Naive thymus-derived CD8-positive, alpha-beta T cell (primary cell): ENCODE results near the gene ITGAL. TPM values are rescaled to one million over a fixed set of nuclear protein-coding genes. Genes with fewer than 3 reads are reported as not detected.
"Not testable (repeated sequence)": the region's sequence is repeated elsewhere in the genome, so short reads cannot be mapped to it uniquely, and the experiment has no call there.

Experiments used
- ATAC-seq, 2 donors: fragments of 150-1000 bp; cut with Tn5 transposase in 1 of 2; sonication (Bioruptor Pico), chemical (Tn5 transposase) in 1 of 2; 1 replicate in 1 of 2; 2 replicates in 1 of 2; pipeline ENCODE4 v1.10.0; 2021; ENCODE audit warnings: mild to moderate bottlenecking in 2 of 2, moderate library complexity in 2 of 2
- POLR2A ChIA-PET: fragments of 350-600 bp; sonication (Branson Sonifier 250); formaldehyde crosslinking; loops from one replicate; lab custom pipeline; 2021; ENCODE audit warnings: antibody characterized with exemption; lab: Charles Lee
- DNase-seq, 10 donors: peaks; one replicate each; pipeline versions ENCODE4 v3.0.0 to v3.0.0-alpha.2; 2020 to 2022
- H3K27ac Mint-ChIP-seq, 10 donors: one replicate each; pipeline ENCODE4 v1.8.0; 2020 to 2022; ENCODE audit warnings: mild to moderate bottlenecking in 10 of 10, mixed read lengths in 10 of 10, moderate library complexity in 4 of 10, inconsistent platforms in 1 of 10
- H3K27me3 Mint-ChIP-seq, 5 donors: one replicate each; pipeline ENCODE4 v1.8.0; 2021 to 2022; ENCODE audit warnings: mixed read lengths in 5 of 5
- H3K36me3 Mint-ChIP-seq, 3 donors: one replicate each; pipeline ENCODE4 v1.8.0; 2020 to 2022; ENCODE audit warnings: mixed read lengths in 3 of 3, mild to moderate bottlenecking in 2 of 3, inconsistent platforms in 1 of 3
- H3K4me1 Mint-ChIP-seq, 4 donors: one replicate each; pipeline ENCODE4 v1.8.0; 2021 to 2022; ENCODE audit warnings: mixed read lengths in 4 of 4
- H3K4me3 Mint-ChIP-seq, 10 donors: one replicate each; pipeline ENCODE4 v1.8.0; 2020 to 2022; ENCODE audit warnings: mild to moderate bottlenecking in 10 of 10, mixed read lengths in 10 of 10, moderate library complexity in 6 of 10, inconsistent platforms in 1 of 10
- H3K9me3 Mint-ChIP-seq, 9 donors: one replicate each; pipeline ENCODE4 v1.8.0; 2020 to 2022; ENCODE audit warnings: mixed read lengths in 9 of 9, mild to moderate bottlenecking in 3 of 9, inconsistent platforms in 1 of 9, moderate library complexity in 1 of 9
- polyA plus RNA-seq, 3 donors: library from polyadenylated mRNA; unstranded; fragments of 300-500 nt; fragmentation: Illumina TruSeq; gene quantifications; one replicate each; pipeline ENCODE4 v1.2.3, GENCODE V29; 2021
- total RNA-seq, 8 experiments: library from RNA in 2 of 8; stranded (reverse) in 2 of 8; gene quantifications; one replicate each; pipeline ENCODE4 v1.2.3 and lab custom pipeline; 2021 to 2026

ITGAL gene
- total and polyA plus RNA-seq, 5 experiments from 2014 or later: 121 to 339 (median 157) TPM

DNA sequence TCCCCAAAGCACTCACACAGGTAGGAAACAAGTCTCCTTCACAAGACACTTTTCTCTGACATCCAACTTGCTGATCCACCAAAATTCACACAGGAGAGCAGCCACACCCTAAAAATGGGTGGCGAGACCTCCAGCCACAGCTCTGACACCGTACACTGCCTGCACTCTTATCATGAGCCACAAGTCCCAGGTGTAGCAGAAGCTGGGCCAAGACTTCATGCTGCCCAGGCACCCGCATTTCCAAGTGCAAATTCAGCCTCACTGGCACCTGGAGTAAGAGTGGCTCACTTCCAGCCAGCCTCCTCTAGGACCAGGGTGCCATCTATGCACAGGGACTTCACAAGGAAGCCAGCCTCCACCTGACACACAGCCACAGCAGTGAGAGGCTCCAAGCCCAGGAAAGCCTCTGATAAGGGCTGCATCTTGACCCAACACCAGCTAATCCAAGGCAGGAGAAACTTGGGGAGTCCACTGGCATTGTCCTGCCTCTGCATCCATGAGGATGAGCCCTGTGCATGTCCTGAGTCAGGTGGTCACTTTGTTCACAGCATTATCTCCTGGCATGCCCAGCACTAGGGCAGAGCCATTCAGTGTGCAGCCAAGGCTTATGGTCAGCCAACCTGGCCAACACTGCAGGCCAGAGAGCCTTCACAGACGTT lies 56.4 kb downstream of the ITGAL start:
- Mint-ChIP-seq H3K4me1 (peaks cover 11 to 46% (median 30%) of the 10 kb centered on the region in 4 donors), H3K9me3 (no peaks in the 10 kb centered on the region), H3K4me3 (peak overlapping the region in 7 of 10 donors; percentile 22 to 76 (median 44)), H3K27me3 (no peaks in the 10 kb centered on the region), H3K27ac (peak overlapping the region in 9 of 10 donors; percentile 46 to 94 (median 74)), H3K36me3 (peaks cover 0 to 9% (median 0%) of the 10 kb centered on the region in 3 donors)
- POLR2A ChIA-PET: interaction anchor here (1.0 to 3.5 kb wide), 8 partner anchors 15 to 99 kb away, joined by 3 to 18 read pairs (median 5); partner anchors contain the start of genes DCTPP1, ZNF688 and ZNF764
- no peak for ATAC-seq
- no peak for DNase-seq

DNA sequence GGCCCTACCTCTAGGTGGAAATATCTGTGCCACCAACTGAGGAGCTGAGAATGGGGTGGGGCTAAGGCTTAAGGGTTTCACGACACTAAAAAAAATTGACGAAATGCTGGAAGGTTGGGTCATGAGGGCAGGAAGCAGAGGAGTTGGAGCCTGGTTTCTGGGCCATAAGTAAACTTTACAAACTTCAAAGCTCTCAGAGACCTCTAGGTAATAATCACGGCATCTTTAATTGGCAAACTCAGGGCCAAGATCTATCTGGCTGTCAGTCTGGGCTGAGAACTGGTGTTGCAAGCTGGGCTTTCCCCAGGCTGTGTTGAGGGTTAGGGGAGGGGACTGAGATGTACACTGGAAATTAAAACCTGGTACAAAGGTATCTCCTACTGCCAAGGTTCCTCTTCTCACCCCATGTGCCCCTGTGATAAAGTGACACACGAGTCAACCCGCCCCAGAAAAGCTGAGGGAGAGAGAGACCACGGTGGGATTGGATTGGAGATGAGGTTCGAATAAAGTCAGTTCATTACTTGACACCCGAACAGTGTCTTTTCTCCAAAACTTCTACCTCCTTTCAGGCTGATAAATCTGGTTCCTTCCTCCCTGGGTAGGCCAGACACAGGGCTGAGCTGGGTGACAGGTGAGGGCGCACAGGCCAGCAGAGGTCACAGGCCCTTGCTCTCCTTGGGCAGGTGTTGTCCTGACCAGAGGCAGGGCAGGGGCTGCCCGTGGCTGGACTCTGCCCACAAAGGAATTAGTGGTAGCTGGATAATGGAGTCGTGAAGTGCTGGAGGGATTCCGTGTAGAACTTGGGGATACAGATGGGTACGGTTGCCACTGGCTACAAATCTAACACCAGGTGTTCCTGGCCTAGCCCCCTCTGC lies 57.9 kb downstream of the ITGAL start:
- ATAC-seq (no peak), DNase-seq (no peak)
- Mint-ChIP-seq H3K9me3 (no peaks in the 10 kb centered on the region), H3K4me3 (peak overlapping the region in 1 of 10 donors; percentile 14), H3K4me1 (peaks cover 13 to 45% (median 33%) of the 10 kb centered on the region in 4 donors), H3K36me3 (peaks cover 0 to 9% (median 0%) of the 10 kb centered on the region in 3 donors), H3K27me3 (no peaks in the 10 kb centered on the region), H3K27ac (peak overlapping the region in 8 of 10 donors; percentile 47 to 87 (median 61))
- POLR2A ChIA-PET: interaction anchor here (0.6 to 2.7 kb wide), 7 partner anchors 21 to 129 kb away, joined by 3 to 14 read pairs (median 4); partner anchors contain the start of genes DCTPP1, FBRS and ZNF688

DNA sequence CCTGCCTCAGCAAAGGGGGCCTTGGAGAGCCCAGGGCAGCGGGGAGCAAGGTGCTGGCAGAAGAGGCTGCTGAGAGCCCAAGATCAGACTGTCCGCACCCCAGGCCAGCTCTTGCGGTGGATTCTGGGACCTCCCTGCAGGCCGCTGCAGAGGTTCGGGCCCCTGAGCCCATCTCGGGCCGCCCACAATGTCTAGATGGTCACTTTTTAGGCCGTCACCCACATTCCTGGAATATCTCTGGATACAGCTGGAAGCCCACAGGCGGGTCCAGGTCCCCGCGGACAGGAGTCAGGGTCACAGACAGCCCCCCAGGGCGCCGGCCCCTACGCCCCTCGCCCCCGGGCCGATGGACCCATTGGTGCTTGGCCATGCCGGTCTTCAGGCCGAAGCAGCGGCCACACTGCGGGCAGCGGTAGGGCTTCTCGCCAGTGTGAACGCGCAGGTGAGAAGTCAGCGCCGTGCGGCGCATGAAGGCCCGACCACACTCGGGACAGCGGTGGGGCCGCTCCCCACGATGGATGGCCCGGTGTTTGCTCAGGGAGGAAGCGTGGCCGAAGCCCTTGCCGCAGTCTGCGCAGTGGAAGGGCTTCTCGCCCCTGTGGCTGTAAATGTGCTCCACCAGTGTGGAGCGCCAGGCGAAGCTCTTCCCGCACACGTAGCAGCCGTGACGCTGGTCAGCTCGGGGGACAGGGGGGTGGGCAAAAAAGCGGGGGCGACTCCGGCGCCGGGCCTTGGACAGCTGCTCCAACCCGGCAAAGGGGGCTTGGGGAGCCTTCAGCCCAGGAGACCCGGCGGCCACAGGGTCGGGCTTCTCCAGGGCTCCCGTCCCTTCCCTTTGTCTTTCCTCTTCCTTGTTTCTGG lies 60.0 kb downstream of the ITGAL start:
- POLR2A ChIA-PET: interaction anchor here (0.7 to 4.7 kb wide), 4 partner anchors 25 to 77 kb away, joined by 4 to 105 read pairs (median 32); partner anchors contain the start of genes ZNF688 and ZNF764
- ATAC-seq (no peak), DNase-seq (no peak)
- H3K36me3 Mint-ChIP-seq: peaks cover 0 to 14% (median 3%) of the 10 kb centered on the region in 3 donors
- H3K27me3 Mint-ChIP-seq: no peaks in the 10 kb centered on the region
- H3K4me1 Mint-ChIP-seq: peaks cover 16 to 55% (median 44%) of the 10 kb centered on the region in 4 donors
- no peaks in the 10 kb centered on the region for H3K9me3 Mint-ChIP-seq
- H3K27ac Mint-ChIP-seq: peak overlapping the region in 7 of 10 donors; percentile 74 to 88 (median 84)
- H3K4me3 Mint-ChIP-seq: peak overlapping the region in 8 of 10 donors; percentile 58 to 94 (median 75)

DNA sequence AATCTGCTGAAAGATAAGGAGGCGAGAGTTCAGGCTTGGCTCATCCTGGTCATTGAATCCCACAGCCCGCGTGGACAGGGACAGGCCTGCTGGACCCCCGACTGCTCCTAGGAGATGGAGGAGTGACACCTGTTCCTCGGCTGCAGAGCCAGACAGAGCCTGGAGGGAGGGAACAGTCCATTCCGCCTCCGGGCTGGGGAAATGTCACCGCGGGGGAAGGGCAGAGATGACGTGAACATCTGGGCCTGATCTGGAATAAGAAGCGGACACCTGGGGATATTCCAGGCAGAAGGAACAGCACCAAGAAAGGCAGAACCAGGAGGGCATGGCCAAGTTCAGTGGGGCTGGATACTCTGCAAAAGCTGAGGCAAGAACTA lies 60.6 kb downstream of the ITGAL start:
- Mint-ChIP-seq H3K4me3 (peak overlapping the region; percentile 58 to 94 (median 73)), H3K9me3 (no peaks in the 10 kb centered on the region), H3K4me1 (peaks cover 12 to 54% (median 41%) of the 10 kb centered on the region in 4 donors), H3K36me3 (peaks cover 0 to 14% (median 3%) of the 10 kb centered on the region in 3 donors), H3K27ac (peak overlapping the region in 9 of 10 donors; percentile 73 to 90 (median 84)), H3K27me3 (no peaks in the 10 kb centered on the region)
- ATAC-seq: no peak
- DNase-seq: no peak
- POLR2A ChIA-PET: interaction anchor here (0.7 to 4.7 kb wide), 6 partner anchors 19 to 126 kb away, joined by 6 to 105 read pairs (median 18); partner anchors contain the start of genes FBRS, ZNF688, ZNF689 and ZNF764

DNA sequence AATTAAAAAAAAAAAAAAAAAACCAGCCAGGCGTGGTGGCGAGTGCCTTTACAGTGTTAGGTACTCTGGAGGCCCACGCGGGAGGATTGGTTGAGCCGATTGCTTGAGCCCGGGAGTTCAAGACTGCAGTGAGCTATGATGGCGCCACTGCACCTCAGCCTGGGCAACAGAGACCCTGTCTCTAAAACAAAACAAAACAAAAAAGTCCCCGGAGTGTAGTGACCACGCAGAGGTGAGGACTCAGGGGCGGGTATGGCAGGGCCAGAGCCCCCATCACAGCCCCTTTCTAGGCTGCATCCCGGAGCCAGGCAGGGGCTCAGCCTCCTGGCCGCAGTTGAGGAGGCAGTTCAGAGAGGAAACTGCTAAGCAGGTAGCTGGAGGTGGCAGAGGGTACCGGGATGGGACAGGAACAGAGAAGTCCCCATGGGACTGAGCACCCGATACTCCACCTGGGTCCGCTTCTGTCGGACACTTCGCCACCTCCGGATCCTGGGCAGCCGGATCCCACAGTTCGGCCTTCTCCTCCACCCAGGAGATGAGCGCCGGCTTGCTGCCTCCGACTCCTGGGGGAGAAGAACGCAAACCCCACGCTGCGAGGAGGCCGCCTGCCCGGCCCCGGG lies 61.3 kb downstream of the ITGAL start:
- ATAC-seq (peak; percentile 1 to 2), DNase-seq (peak in 1 of 10 donors; percentile 18)
- Mint-ChIP-seq H3K4me3 (peak overlapping the region; percentile 83 to 98 (median 92)), H3K27ac (peak overlapping the region; percentile 84 to 99 (median 90)), H3K9me3 (no peaks in the 10 kb centered on the region), H3K4me1 (peaks cover 12 to 49% (median 38%) of the 10 kb centered on the region in 4 donors), H3K27me3 (no peaks in the 10 kb centered on the region), H3K36me3 (peaks cover 0 to 14% (median 3%) of the 10 kb centered on the region in 3 donors)
- POLR2A ChIA-PET: interaction anchor here (0.7 to 4.7 kb wide), 22 partner anchors 9 to 729 kb away, joined by 3 to 105 read pairs (median 10); partner anchors contain the start of genes DCTPP1, FBRS, PRR14 and SEPHS2

DNA sequence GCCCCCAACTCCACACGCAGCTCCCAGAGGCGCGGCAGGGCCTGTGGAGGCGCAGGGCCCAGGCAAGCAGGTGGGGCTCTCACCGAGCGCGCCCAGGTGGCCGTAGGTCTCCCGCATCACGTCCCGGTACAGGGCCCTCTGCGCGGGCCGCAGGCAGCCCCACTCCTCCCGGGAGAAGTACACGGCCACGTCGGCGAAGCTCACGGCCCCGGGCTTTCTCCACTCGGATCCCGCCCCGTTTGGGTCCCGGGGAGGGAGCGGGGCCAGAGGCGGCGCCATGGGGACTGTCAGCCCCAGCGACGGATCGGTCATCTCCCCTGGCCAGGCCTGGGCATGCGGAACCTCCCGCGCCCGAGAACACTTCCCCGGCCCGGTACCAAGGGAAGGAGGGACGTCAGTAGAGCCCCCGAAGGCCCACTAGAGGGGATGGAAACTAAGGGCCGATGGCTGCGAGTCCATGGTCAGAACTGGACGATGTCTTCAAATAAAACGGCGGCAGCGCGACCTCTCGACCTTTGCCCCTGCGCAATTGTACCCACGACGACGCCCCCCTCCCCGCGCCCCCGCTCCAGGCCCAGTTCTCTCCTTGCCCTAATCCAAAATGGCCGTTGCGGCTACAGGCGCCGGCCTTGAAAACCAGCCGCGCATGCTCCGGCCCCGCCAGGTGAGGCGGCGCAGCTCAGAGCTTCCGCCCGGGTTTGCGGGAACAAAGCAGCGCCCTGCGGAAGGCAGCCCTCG lies 62.0 kb downstream of the ITGAL start, which contains the start of gene ZNF747:
Gene ZNF747 (minus strand): TSS at position 491 of the 738 bp plus-strand sequence. CDS start 179 bp downstream, at position 312.
- DNase-seq: peak; percentile 87 to 95 (median 90)
- peak within 1 kb of the TSS; percentile 90 to 99 (median 95) for H3K4me3 Mint-ChIP-seq
- ATAC-seq: peak; percentile 82 to 83
- POLR2A ChIA-PET: interaction anchor here (0.6 to 4.7 kb wide), 33 partner anchors 7 to 730 kb away, joined by 3 to 105 read pairs (median 5); partner anchors contain the start of genes DCTPP1, FBRS, ITGAL and PHKG2
- H3K27me3 Mint-ChIP-seq: no peaks in the 10 kb centered on the region
- no peaks in the 10 kb centered on the region for H3K9me3 Mint-ChIP-seq
- H3K36me3 Mint-ChIP-seq: peaks cover 0 to 14% (median 3%) of the 10 kb centered on the region in 3 donors
- H3K4me1 Mint-ChIP-seq: peaks cover 12 to 49% (median 36%) of the 10 kb centered on the region in 4 donors
- H3K27ac Mint-ChIP-seq: peak within 1 kb of the TSS; percentile 87 to 100 (median 98)

DNA sequence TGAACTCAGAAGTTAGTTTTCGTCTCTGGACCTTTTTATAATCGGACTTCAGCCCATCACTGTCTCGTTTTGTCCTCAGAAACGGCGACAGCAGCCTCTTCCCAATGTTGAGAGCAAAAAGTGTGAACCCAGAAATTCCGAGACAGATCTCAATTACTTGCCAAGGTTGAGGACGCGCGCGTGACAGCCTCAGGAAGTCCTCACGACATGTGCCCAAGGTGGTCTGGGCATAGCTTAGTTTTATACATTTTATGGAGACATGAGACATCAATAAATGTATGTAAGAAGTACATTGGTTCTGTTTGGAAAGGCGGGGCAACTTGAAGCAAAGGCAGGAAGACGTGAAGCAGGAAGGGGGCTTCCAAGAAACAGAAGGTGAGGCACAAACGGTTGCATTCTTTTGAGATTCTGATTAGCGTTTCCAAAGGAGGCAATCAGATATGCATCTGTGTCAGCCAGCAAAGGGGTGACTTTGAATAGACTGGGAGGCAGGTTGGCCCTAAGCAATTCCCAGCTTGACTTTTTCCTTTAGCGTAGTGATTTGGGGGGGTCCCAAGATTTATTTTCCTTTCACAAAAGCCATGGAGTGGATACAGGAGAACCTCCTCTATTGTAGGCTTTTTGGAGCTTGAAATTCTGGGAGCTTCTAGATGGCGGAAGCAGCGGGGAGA lies 62.7 kb downstream of the ITGAL start:
- no peaks in the 10 kb centered on the region for H3K27me3 Mint-ChIP-seq
- peak overlapping the region; percentile 90 to 99 (median 95) for H3K4me3 Mint-ChIP-seq
- no peaks in the 10 kb centered on the region for H3K9me3 Mint-ChIP-seq
- POLR2A ChIA-PET: interaction anchor here (0.5 to 4.7 kb wide), 36 partner anchors 8 to 436 kb away, joined by 3 to 105 read pairs (median 5); partner anchors contain the start of genes DCTPP1, FBRS, ITGAL and PHKG2
- ATAC-seq: peak; percentile 34 to 43
- DNase-seq: peak in 3 of 10 donors; percentile 18 to 47 (median 35)
- H3K27ac Mint-ChIP-seq: peak overlapping the region; percentile 87 to 100 (median 98)
- H3K36me3 Mint-ChIP-seq: peaks cover 0 to 14% (median 3%) of the 10 kb centered on the region in 3 donors
- H3K4me1 Mint-ChIP-seq: peaks cover 12 to 45% (median 34%) of the 10 kb centered on the region in 4 donors

DNA sequence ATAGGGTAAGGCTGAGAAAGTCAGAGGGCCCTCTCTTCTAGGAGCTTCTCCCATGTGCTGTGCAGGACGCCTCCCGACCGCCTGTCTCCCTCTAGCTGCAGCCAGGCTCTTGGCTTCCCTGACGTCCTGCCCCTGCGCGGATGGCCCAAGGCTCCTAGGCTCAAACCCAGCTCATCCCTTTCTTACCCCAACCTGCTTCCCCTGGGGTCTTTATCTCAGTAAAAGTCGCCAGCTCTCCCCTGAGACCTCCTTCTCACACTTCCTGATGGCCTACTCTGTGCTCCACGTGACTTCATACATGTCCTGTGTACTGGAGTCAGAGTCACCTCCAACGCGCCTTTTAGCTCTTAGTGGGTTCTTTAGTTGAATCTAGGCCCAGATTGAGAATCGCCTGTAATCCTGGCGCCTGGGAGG lies 63.2 kb downstream of the ITGAL start:
- Mint-ChIP-seq H3K36me3 (peaks cover 0 to 14% (median 3%) of the 10 kb centered on the region in 3 donors), H3K27me3 (no peaks in the 10 kb centered on the region), H3K4me3 (peak overlapping the region; percentile 90 to 99 (median 95)), H3K4me1 (peaks cover 12 to 44% (median 33%) of the 10 kb centered on the region in 4 donors), H3K27ac (peak overlapping the region; percentile 87 to 100 (median 98)), H3K9me3 (no peaks in the 10 kb centered on the region)
- POLR2A ChIA-PET: interaction anchor here (0.5 to 4.7 kb wide), 30 partner anchors 9 to 436 kb away, joined by 3 to 105 read pairs (median 6); partner anchors contain the start of genes DCTPP1, FBRS, ITGAL and PHKG2
- DNase-seq: peak; percentile 40 to 77 (median 48)
- ATAC-seq: peak; percentile 59 to 60

DNA sequence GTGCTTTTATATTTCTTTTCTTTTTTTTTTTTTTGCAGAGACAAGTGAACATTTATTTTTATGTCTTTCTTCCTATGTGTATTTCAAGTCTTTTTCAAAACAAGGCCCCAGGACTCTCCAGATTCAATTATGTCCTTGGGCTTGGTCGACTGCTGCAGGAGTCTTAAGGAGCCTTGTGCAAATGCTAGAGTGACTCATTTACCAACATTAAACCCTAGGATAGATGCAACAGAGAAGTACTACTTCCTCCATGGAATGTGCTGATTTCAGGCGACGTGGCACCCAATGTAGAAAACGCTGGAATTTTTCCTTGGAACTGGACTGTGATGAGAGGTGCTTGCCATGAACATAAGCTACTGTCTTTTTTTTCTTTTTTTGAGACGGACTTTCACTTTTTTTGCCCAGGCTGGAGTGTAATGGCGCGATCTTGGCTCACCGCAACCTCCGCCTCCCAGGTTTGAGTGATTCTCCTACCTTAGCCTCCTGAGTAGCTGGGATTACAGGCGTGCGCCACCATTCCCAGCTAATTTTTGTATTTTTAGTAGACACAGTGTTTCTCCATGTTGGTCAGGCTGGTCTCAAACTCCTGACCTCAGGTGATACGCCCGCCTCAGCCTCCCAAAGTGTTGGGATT lies 64.0 kb downstream of the ITGAL start:
- ATAC-seq, H3K9me3 Mint-ChIP-seq, H3K36me3 Mint-ChIP-seq, DNase-seq, H3K27me3 Mint-ChIP-seq: not testable (repeated sequence)
- Mint-ChIP-seq H3K27ac (peak overlapping the region; percentile 87 to 100 (median 98)), H3K4me3 (peak overlapping the region; percentile 90 to 99 (median 95)), H3K4me1 (peaks cover 12 to 42% (median 33%) of the 10 kb centered on the region in 4 donors)
- POLR2A ChIA-PET: interaction anchor here (0.6 to 4.7 kb wide), 16 partner anchors 13 to 160 kb away, joined by 3 to 105 read pairs (median 6); partner anchors contain the start of genes DCTPP1, FBRS, SEPHS2 and SEPTIN1
